ENCODE measurements around the gene MRPL23. TPM values are rescaled to one million over a fixed set of nuclear protein-coding genes. Genes with fewer than 3 reads are reported as not detected.

The MRPL23 gene
- polyA plus RNA-seq, 1 donor (not counting 4 experiments of a cell fraction or from before 2014, with no cell fraction given) = 68.2 TPM

GRCh38 chr11:1998861-1999260 lies 51.7 kb downstream of the MRPL23 start:
- H3K79me2 ChIP-seq (ENCODE audit: control insufficient read depth, insufficient read depth, low read length) = no peaks in the 10 kb centered on the region

DNA sequence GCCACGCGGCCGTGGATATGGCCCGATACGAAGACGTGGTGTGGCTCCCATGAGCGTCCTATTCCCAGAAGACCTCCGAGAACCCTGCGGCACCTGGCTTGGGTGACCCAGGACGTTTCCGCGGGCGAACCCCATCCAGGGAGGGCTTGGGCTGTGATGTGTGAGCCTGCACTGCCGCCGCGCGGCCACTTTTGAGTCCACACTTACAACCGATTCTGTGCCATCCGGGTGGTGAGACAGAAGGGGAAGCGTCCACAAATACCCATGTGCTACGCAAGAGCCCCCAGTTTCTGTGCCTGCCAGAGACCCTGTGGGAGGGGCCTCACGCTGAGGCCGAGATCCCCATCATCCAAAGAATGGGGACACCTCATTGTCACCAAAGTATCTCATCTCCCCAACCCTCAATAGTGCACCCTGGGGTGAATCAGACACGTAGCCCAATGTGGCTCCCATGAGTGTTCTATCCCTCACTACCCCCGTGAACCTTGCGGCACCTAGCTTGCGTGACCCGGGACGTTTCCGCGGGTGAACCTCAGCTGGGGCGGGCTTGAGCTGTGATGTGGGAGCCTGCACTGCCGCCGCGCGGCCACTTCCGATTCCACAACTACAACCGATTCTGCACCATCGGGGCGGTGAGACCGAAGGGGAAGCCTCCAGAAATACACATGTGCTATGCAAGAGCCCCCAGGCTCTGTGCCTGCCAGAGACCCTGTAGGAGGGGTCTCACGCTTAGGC lies 55.1 kb downstream of the MRPL23 start:
- TF ChIP-seq CTCF (optimal IDR thresholded peaks at IDR 0.05 in 1 of 3, IDR thresholded peaks at IDR 0.05 in 1 of 3, conservative IDR thresholded peaks at IDR 0.05 in 1 of 3; ENCODE audit: extremely low read depth in 1 of 3, insufficient read depth in 2 of 3, low read length in 3 of 3) (no peak), EZH2 (IDR thresholded peaks at IDR 0.05; ENCODE audit: low read length) (no peak)
- H2AFZ ChIP-seq (ENCODE audit: control insufficient read depth, low read length) = no peak overlapping the region
- no peak overlapping the region for H3K4me2 ChIP-seq (ENCODE audit: control insufficient read depth, extremely low read depth, insufficient read depth, low read depth, low read length)
- H3K27ac ChIP-seq (ENCODE audit: control insufficient read depth, insufficient read depth, low read length) = no peak overlapping the region
- no peaks in the 10 kb centered on the region for H3K9me3 ChIP-seq (ENCODE audit: control insufficient read depth, low read depth, low read length)
- FAIRE-seq = no peak
- no peaks in the 10 kb centered on the region for H3K36me3 ChIP-seq (ENCODE audit: control insufficient read depth in 2 of 2, extremely low read depth in 1 of 2, insufficient read depth in 2 of 2, low read length in 2 of 2)
- no peaks in the 10 kb centered on the region for H3K79me2 ChIP-seq (ENCODE audit: control insufficient read depth, insufficient read depth, low read length)
- H3K9me1 ChIP-seq (ENCODE audit: control insufficient read depth, extremely low read depth, insufficient read depth, low read length) = no peaks in the 10 kb centered on the region
- H3K4me1 ChIP-seq (ENCODE audit: control insufficient read depth, extremely low read depth, insufficient read depth, low read length) = no peaks in the 10 kb centered on the region
- H3K27me3 ChIP-seq (ENCODE audit: control insufficient read depth, extremely low read depth, insufficient read depth, low read length) = no peaks in the 10 kb centered on the region
- no peaks in the 10 kb centered on the region for H4K20me1 ChIP-seq (ENCODE audit: control insufficient read depth, extremely low read depth, insufficient read depth, low read length)
- dilution Hi-C loops (cut with MboI; ENCODE audit: extremely low pct_ligation_motif_present, low sequenced_read_pairs) = no loop called here
- H3K9ac ChIP-seq (ENCODE audit: control insufficient read depth, extremely low read depth, insufficient read depth, low read length) = no peak overlapping the region
- no peak for DNase-seq (ENCODE audit: low read depth, low spot score)
- H3K4me3 ChIP-seq (ENCODE audit: control insufficient read depth in 2 of 3, extremely low read depth in 1 of 3, insufficient read depth in 2 of 3, low read depth in 1 of 3, low read length in 3 of 3) = no peak overlapping the region

More at GRCh38 chr11:1998861-1999260, 51.7 kb downstream of the MRPL23 start:
- H4K20me1 ChIP-seq (ENCODE audit: control insufficient read depth, extremely low read depth, insufficient read depth, low read length) = no peaks in the 10 kb centered on the region
- no peaks in the 10 kb centered on the region for H3K27me3 ChIP-seq (ENCODE audit: control insufficient read depth, extremely low read depth, insufficient read depth, low read length)
- H3K27ac ChIP-seq (ENCODE audit: control insufficient read depth, insufficient read depth, low read length) = no peak overlapping the region
- no peak for FAIRE-seq
- no peak for TF ChIP-seq CTCF (optimal IDR thresholded peaks at IDR 0.05 in 1 of 3, IDR thresholded peaks at IDR 0.05 in 1 of 3, conservative IDR thresholded peaks at IDR 0.05 in 1 of 3; ENCODE audit: extremely low read depth in 1 of 3, insufficient read depth in 2 of 3, low read length in 3 of 3)
- no peak for TF ChIP-seq EZH2 (IDR thresholded peaks at IDR 0.05; ENCODE audit: low read length)
- no peak for DNase-seq (ENCODE audit: low read depth, low spot score)
- no peak overlapping the region for H3K9ac ChIP-seq (ENCODE audit: control insufficient read depth, extremely low read depth, insufficient read depth, low read length)
- no peaks in the 10 kb centered on the region for H3K4me1 ChIP-seq (ENCODE audit: control insufficient read depth, extremely low read depth, insufficient read depth, low read length)
- no peaks in the 10 kb centered on the region for H3K9me1 ChIP-seq (ENCODE audit: control insufficient read depth, extremely low read depth, insufficient read depth, low read length)
- no peak overlapping the region for H3K4me3 ChIP-seq (ENCODE audit: control insufficient read depth in 2 of 3, extremely low read depth in 1 of 3, insufficient read depth in 2 of 3, low read depth in 1 of 3, low read length in 3 of 3)
- dilution Hi-C loops (cut with MboI; ENCODE audit: extremely low pct_ligation_motif_present, low sequenced_read_pairs) = no loop called here
- no peaks in the 10 kb centered on the region for H3K9me3 ChIP-seq (ENCODE audit: control insufficient read depth, low read depth, low read length)
- H3K4me2 ChIP-seq (ENCODE audit: control insufficient read depth, extremely low read depth, insufficient read depth, low read depth, low read length) = no peak overlapping the region
- no peaks in the 10 kb centered on the region for H3K36me3 ChIP-seq (ENCODE audit: control insufficient read depth in 2 of 2, extremely low read depth in 1 of 2, insufficient read depth in 2 of 2, low read length in 2 of 2)
- H2AFZ ChIP-seq (ENCODE audit: control insufficient read depth, low read length) = no peak overlapping the region

Data from keratinocyte (primary cell).